Stimulated activated CD4-positive, alpha-beta T cell treated with anti-CD3 and anti-CD28 coated beads, Interleukin-4, amount 100 ng/mL, for 48 hours (primary cell): ENCODE measurements around the gene CPT1A.

Experiments
- DNase-seq, 2 donors: peaks; one replicate each; pipeline ENCODE4 v3.0.0-alpha.2; 2020; ENCODE audit warnings: low read depth in 2 of 2

Gene CPT1A

DNA sequence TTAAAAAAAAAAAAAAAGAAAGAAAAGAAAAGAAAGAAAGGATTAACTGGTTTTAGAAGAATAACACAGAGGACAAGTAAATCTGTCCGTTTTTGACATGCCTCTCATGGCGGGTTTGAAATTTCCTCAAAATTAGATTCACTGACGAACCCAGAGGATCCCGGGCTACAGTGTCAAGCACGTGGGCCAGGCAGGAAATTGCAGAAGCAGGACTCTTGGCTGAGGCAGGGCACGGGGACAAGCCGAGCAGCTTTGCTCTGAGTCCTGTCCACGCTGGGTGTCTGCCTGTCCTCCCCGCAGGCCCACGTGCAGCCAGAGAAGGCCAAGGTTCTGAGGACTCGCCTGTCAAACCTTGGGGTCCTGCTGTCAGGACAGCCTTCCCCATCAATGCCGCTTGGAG, 132.7 kb downstream of the CPT1A start:
- no peak for DNase-seq

DNA sequence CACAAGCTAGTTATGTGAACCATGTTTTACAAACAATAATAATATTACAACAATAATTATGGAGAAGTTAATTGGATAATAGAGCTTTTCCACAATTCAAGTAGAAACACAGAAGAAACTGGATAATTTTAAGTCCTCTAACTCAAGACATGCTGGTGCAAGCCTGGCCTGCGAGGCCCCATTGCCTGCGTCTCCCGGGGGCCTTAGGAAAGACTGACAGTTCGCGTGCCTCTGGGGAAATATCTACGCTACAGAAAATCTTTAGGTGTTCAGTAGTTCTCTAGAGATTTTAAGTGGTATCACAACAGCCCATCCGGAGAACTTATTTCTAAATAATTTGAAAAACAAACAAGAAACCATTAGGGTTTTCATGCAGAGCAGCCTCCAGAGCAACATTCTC, 134.2 kb downstream of the CPT1A start:
- DNase-seq, result no peak

DNA sequence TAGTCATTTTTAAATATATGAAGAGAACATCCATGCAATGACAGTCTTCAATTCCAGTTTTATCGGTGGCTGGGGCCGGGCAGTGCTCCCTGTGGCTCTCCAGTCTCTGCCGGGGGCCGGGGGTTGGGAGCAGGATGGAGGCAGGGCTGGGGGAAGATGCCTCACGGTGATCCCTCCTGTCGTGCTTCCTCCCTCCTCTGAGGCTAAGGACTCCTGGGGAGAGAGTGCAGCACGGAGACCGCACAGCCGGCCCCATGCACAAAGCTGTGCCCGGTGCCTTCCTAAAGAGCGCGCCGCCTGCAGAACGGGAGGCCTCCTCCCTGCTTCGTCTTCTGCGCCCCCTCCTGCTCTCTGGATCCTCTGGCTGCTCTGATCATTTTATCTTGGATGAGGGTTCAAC, 136.8 kb downstream of the CPT1A start:
- DNase-seq, result no peak
